HepG2 (cell line): ENCODE data around the gene MPPE1. TPM values are rescaled to one million over a fixed set of nuclear protein-coding genes. Genes with fewer than 3 reads are reported as not detected.

Experiments
- ATAC-seq: fragments of 200-7000 bp; cut with Tn5 transposase; 3 replicates; pipeline ENCODE4 v1.9.1; 2020; ENCODE audit warnings: mild to moderate bottlenecking, moderate library complexity
- BruUV-seq: library from RNA; stranded (reverse); fragments of 400-500 nt; replicated peaks from 2 replicates; lab custom pipeline; 2021; lab: Mats Ljungman, UMichigan
- CTCF ChIA-PET: fragments of 300-600 bp; formaldehyde crosslinking; extraction: SDS; loops from one replicate; lab custom pipeline; 2021; ENCODE audit warnings: low total read pairs, inconsistent platforms, low intra/inter-chr PET ratio; lab: Yijun Ruan, JAX
- POLR2A ChIA-PET: fragments of 350-600 bp; sonication (Branson Sonifier 250); formaldehyde crosslinking; loops from one replicate; lab custom pipeline; 2020; ENCODE audit warnings: antibody characterized with exemption, inconsistent platforms; lab: Yijun Ruan, JAX
- DNase-seq: peaks from one replicate; pipeline ENCODE4 v3.0.0-alpha.2; 2015; ENCODE audit warnings: low spot score
- FAIRE-seq: peaks from 3 replicates; lab custom pipeline; 2011; peaks lifted over from hg19 to GRCh38; lab: Jason Lieb, UNC
- H2AFZ ChIP-seq: one replicate; pipeline ENCODE4 v1.6.1; 2011; ENCODE audit warnings: low read length, inconsistent platforms
- H3K27ac ChIP-seq: fragments of 300-600 bp; 3 replicates; pipeline ENCODE4 v1.8.0; 2011; ENCODE audit warnings: mixed run types, mild to moderate bottlenecking, mixed read lengths, low read length, inconsistent platforms; ENCODE audit not compliant: insufficient read depth; ENCODE audit errors: extremely low read length
- H3K27me3 ChIP-seq, 2 experiments: fragments of 200-600 bp in 1 of 2; 2 replicates in 1 of 2; 3 replicates in 1 of 2; pipeline versions ENCODE4 v1.6.0 to v1.8.0; 2011; ENCODE audit warnings: low read length in 2 of 2, mild to moderate bottlenecking in 2 of 2, moderate library complexity in 2 of 2, inconsistent platforms in 1 of 2; ENCODE audit not compliant: insufficient read depth in 2 of 2, control insufficient read depth in 1 of 2
- H3K36me3 ChIP-seq, 2 experiments: fragments of 200-600 bp in 1 of 2; replicated peaks in 1 of 2; 2 replicates in 1 of 2; 3 replicates in 1 of 2; pipeline versions ENCODE4 v1.5.1 to v1.8.0; 2011; ENCODE audit warnings: low read length in 2 of 2, inconsistent platforms in 1 of 2; ENCODE audit not compliant: insufficient read depth in 2 of 2, control insufficient read depth in 1 of 2
- H3K4me1 ChIP-seq: 2 replicates; pipeline ENCODE4 v1.5.1; 2012; ENCODE audit warnings: low read length, inconsistent platforms; ENCODE audit not compliant: insufficient read depth
- H3K4me2 ChIP-seq: 2 replicates; pipeline ENCODE4 v1.6.0; 2011; ENCODE audit warnings: low read depth, low read length, inconsistent platforms
- H3K4me3 ChIP-seq, 3 experiments: fragments of 200-600 bp in 1 of 3; sonication (generic), shearing (Covaris generic) in 1 of 3; replicated peaks in 1 of 3; 2 replicates each; pipeline ENCODE4 v1.5.1; 2011 to 2016; ENCODE audit warnings: low read length in 3 of 3, inconsistent platforms in 2 of 3, low read depth in 2 of 3, mild to moderate bottlenecking in 2 of 3, control low read depth in 1 of 3, mixed read lengths in 1 of 3; ENCODE audit not compliant: insufficient read depth in 1 of 3
- H3K79me2 ChIP-seq: one replicate; pipeline ENCODE4 v1.6.1; 2011; ENCODE audit warnings: low read length, inconsistent platforms; ENCODE audit not compliant: insufficient read depth
- H3K9ac ChIP-seq: 2 replicates; pipeline ENCODE4 v1.6.0; 2011; ENCODE audit warnings: mild to moderate bottlenecking, low read depth, low read length, inconsistent platforms; ENCODE audit not compliant: insufficient read depth
- H3K9me3 ChIP-seq: 2 replicates; pipeline ENCODE4 v1.5.1; 2012; ENCODE audit warnings: mild to moderate bottlenecking, low read length
- H4K20me1 ChIP-seq: 2 replicates; pipeline ENCODE4 v1.6.0; 2011; ENCODE audit warnings: inconsistent platforms, mild to moderate bottlenecking, low read length, moderate library complexity; ENCODE audit not compliant: insufficient read depth
- ZBTB20 ChIP-seq: sonication (generic); formaldehyde crosslinking; IDR thresholded peaks from 2 replicates; pipeline ENCODE4 v1.8.1; 2023; ENCODE audit warnings: missing genetic modification reagents, low read depth, mild to moderate bottlenecking, borderline replicate concordance
- ZNF644 ChIP-seq: IDR thresholded peaks from 2 replicates; pipeline ENCODE4 v1.6.1; 2016; ENCODE audit warnings: low read depth
- ZNF776 ChIP-seq: sonication (generic); formaldehyde crosslinking; IDR thresholded peaks from 2 replicates; pipeline ENCODE4 v1.4.0; 2020; ENCODE audit warnings: mild to moderate bottlenecking, missing genetic modification reagents
- WGBS: methylation state at CpG from one replicate; pipeline ENCODE4 v1.1.6; 2017; ENCODE audit warnings: low lambda C conversion rate; 5-methylcytosine and 5-hydroxymethylcytosine counted together
- in situ Hi-C: cut with HindIII; loops from 2 replicates; pipeline ENCODE4 v1.10.0; 2017; ENCODE audit warnings: low pct_unique_long_range_greater_than_20kb; ENCODE audit not compliant: extremely low pct_ligation_motif_present
- intact Hi-C: fragments of 100-400 bp; cut with micrococcal nuclease; formaldehyde crosslinking; loops from one replicate; pipeline ENCODE4 v1.10.0; 2022; ENCODE audit not compliant: unreplicated experiment
- polyA plus RNA-seq, 8 experiments: library from polyadenylated mRNA; depleted of rRNA in 3 of 8; stranded (reverse) in 7 of 8; unstranded in 1 of 8; fragments of >200 nt; fragmentation: Illumina TruSeq in 4 of 8; extraction: Trizol in 4 of 8; gene quantifications; 2 replicates each; pipeline versions ENCODE4 v1.2.1 to v1.2.3, GENCODE V29; 2011 to 2016; ENCODE audit warnings: low read depth in 4 of 8, missing spikeins in 1 of 8, mixed read lengths in 1 of 8; ENCODE audit not compliant: insufficient read depth in 1 of 8
- total RNA-seq, 5 experiments: library from RNA; depleted of rRNA; stranded (reverse); fragments of >200 nt; fragmentation: Illumina TruSeq; extraction: Trizol; gene quantifications; 2 replicates each; pipeline ENCODE4 v1.2.3, GENCODE V29; 2016; ENCODE audit warnings: low read depth in 1 of 5
- TF ChIP-seq, protein P1 (sequence below): sonication (generic); formaldehyde crosslinking; IDR thresholded peaks from 2 replicates; pipeline ENCODE4 v1.8.0; 2022; ENCODE audit warnings: mild to moderate bottlenecking, missing genetic modification reagents; ENCODE audit not compliant: insufficient replicate concordance

Gene MPPE1
- total and polyA plus RNA-seq, 2 of the 13 experiments (the other 11 are each of a cell fraction or from before 2014, with no cell fraction given), result 9.6 to 11.9 TPM

DNA sequence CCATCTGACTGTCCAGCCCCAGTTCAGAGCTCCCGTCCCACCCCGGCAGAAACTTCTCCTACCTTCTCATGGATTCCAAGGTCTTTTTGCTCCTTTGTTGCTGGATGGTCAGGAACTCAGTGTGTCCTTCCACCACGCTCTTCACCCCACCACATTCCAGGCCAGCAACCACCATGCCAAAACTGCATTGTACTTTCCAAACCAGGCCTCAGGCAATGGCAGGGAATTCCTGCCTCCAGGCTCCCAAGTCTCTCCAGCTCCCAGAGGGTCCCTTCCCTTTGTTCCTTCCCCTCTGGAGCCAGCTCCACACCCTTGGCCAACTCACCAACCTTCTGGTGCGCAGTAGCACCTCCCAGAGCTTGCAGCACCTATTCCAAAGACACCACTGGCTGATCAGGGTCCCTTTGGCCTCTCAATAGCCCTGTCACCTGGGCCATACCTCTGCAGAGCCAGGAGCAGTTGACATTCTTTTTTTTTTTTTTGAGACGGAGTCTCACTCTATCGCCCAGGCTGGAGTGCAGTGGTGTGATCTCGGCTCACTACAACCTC, 48.8 kb downstream of the MPPE1 start:
- H3K4me1 ChIP-seq, result peaks cover 84% of the 10 kb centered on the region
- ChIA-PET CTCF (no interaction called here), POLR2A (interaction anchor here (0.6 kb wide), 1 partner anchor 122 kb away, joined by 4 read pairs; the partner anchor contains the start of gene IMPA2)
- H3K4me2 ChIP-seq, result peak overlapping the region; percentile 40
- no peaks in the 10 kb centered on the region for H4K20me1 ChIP-seq
- no peaks in the 10 kb centered on the region for H3K27me3 ChIP-seq
- no peak overlapping the region for H3K27ac ChIP-seq
- ATAC-seq (no peak), FAIRE-seq (no peak), DNase-seq (no peak)
- H3K4me3 ChIP-seq, result peak overlapping the region in 1 of 3 experiments; percentile 14; a peak in 1 of 6 replicates
- 88% methylated on average over 7 of the region's 7 CpGs for WGBS
- no peaks in the 10 kb centered on the region for H3K79me2 ChIP-seq
- 0 out of 2 replicates have a peak, but pooled peaks have one; percentile 37 for TF ChIP-seq ZNF776
- TF ChIP-seq ZBTB20, result no peak
- TF ChIP-seq, protein P1, sequence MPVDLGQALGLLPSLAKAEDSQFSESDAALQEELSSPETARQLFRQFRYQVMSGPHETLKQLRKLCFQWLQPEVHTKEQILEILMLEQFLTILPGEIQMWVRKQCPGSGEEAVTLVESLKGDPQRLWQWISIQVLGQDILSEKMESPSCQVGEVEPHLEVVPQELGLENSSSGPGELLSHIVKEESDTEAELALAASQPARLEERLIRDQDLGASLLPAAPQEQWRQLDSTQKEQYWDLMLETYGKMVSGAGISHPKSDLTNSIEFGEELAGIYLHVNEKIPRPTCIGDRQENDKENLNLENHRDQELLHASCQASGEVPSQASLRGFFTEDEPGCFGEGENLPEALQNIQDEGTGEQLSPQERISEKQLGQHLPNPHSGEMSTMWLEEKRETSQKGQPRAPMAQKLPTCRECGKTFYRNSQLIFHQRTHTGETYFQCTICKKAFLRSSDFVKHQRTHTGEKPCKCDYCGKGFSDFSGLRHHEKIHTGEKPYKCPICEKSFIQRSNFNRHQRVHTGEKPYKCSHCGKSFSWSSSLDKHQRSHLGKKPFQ (CRISPR knock-in tag), result no peak
- no peak for TF ChIP-seq ZNF644 (CRISPR knock-in tag)
- intact Hi-C loops (loop anchor here (10.0 kb wide), 2 partner anchors 45 to 135 kb away; partner anchors contain the start of gene MPPE1), in situ Hi-C loops (no loop called here)
- H3K36me3 ChIP-seq, result no peaks in the 10 kb centered on the region
- H2AFZ ChIP-seq, result no peak overlapping the region
- no TSS peak for BruUV-seq
- no peaks in the 10 kb centered on the region for H3K9me3 ChIP-seq
- H3K9ac ChIP-seq, result no peak overlapping the region
